NCI-H2196 treated with DMSO at 0.1 percent for 48 hours (cell line): ENCODE results near the gene EIF5.

Source experiments
- DNase-seq: peaks from one replicate; lab custom pipeline; 2025; ENCODE audit not compliant: unreplicated experiment; lab: John Stamatoyannopoulos, UW

The EIF5 gene

GRCh38 chr14:103333754-103334643, at the start of gene EIF5:
TSS of gene EIF5 (plus strand) at chr14:103334237. CDS start at chr14:103335861, 1,624 bp downstream.
- peak; percentile 79 for DNase-seq

DNA sequence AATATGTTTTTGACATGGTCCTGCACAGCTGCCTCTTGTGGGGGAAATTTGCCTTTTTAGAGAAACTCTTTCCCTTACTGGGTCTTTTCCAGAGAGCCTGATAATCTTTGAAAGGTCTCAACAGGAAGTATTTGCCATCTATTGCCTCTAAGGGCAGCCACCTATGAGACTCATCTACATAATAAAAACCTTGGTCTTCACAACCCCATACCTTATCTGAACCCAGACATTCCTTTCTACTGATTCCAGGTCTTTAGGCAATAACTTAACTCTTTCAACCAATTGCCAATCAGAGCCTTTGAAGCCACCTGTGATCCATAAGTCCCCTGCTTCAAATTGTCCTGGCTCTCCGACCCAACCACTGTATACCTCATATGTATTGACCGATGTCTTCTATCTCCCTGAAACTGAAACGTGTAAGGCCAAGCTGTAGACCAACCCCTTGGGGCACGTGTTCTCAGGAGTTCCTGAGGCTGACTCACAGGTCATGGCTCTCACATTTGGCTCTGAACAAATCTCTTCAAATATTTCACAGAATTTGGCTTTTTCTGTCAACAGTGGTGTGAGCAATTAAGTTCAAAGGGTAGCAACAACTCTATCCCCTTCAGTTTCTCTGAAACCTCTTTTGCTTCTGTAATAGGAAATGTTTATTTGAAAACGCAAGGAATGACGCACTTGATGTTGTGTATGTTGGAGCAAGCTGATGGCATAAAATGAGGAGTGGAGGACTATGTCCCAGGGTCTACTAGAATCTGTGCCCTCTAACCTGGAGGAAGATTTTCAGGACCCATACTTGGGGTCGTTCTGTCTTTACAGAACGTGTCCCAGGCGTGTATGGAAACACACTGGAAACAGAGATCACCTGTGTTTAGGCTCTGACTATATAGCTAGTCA, 49.2 kb upstream of the EIF5 start:
- no peak for DNase-seq

DNA sequence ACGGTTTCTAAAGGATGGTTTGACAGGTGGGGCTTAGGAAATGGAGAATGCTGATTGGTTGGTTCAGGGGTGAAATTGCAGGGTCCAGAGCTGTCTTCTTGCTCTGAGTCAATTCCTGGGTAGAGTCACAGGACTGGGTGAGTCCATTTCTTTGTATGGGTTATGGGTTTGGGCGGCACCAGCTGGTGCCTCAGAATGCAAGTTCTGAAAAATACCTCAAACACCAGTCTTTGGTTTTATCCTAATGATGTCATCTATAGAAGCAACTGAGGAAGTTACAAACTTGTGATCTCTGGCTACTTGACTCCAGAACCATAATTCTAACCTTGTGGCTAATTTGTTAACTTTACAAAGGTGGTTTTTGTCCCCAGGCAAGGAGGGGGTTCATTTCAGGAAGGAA, 47.6 kb upstream of the EIF5 start:
- DNase-seq = no peak

DNA sequence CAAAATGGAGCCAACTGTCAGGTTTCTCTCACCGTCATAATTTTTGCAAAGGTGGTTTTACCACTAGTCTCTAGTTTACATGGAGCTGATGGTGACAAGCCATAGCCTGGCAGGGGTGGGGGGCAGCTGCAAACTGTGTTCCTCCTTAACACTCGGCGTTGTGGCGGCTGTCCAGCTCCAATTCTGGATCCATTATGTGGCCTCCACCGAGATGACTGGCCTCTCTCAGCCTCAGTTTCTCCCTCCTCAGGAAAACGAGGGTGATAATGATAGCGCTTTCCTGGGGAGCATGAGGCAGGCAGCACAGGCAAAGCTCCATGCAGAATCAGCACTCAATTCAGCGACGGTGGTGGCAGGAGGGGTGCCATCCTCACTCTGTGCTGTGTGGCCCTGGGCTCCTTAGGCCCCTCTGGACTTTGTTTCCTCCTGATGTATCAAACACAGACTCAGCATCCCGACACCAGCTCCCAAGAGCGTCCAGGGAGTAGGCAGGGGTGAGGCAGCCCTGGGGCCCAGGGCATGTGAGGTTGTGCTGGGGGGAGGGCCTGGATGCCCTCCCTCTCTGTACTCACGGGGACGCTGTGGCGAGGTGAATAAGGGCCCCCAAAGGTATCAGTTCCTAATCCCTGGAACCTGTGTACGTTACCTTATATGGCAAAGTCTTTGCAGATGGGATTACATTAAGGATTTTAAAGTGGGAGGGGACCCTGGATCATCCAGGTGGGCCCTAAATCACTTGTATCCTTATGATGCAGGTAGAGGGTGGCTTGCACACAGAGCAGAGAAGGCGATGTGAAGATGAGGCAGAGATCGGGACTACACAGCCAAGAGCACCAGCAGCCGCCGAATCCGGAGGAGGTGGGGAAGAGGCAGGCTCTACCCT, 46.8 kb upstream of the EIF5 start:
- DNase-seq = no peak

DNA sequence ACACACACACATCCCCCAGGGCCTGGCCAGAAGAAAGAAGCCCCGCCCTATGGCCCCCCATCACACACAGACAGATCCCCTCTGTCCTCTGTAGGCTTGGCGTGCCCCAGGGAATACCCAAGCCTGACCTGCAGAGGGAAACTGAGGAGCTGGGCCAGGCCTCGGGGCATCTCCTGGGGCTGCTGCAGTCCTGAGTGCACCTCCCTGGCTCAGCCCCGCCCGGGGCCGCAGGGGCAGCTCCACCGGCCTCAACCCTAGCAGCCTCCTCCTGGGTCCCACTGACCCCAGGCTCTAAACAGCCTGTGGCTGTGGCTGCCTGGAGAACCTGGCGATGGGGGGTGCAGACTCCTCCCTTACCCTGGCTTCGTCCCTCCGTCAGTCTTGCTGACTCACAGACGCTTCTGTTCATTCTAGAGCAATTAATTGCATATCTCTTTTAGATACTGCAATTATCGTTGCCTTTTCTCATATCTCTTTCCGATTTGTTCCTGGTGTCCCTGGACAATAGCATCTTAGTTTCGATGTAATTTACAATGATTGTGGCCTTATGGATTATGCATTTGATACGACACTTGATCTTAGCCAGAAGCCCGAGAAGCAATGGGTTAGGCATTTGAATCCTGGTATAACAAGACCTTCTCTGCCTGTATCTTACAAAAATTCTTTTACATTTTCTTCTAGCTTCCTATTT, 45.8 kb upstream of the EIF5 start:
- DNase-seq = no peak

- no peak for DNase-seq
These were observed 44.0 kb upstream of the EIF5 start for GRCh38 chr14:103290056-103290455.

- no peak for DNase-seq
These were observed 43.5 kb upstream of the EIF5 start for GRCh38 chr14:103290494-103290893.

DNA sequence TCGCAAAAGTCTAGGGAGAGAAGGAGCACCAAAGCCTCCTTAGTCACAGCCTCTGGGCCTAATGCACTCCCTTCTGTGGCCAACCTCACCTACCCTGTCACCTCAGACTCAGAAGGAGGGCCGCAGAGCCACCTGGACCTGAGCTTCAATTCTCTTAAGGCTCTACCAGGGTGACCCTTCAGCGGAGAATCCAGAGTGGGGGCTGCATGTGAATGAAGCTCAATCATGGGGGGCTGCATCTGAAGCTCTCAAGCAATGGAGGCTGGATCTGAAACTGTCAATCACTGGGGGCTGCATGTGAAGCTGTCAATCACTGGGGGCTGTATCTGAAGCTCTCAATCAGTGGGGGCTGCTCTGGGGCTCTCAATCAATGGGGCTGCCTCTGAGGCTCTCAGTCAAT, 43.1 kb upstream of the EIF5 start:
- DNase-seq = no peak

DNA sequence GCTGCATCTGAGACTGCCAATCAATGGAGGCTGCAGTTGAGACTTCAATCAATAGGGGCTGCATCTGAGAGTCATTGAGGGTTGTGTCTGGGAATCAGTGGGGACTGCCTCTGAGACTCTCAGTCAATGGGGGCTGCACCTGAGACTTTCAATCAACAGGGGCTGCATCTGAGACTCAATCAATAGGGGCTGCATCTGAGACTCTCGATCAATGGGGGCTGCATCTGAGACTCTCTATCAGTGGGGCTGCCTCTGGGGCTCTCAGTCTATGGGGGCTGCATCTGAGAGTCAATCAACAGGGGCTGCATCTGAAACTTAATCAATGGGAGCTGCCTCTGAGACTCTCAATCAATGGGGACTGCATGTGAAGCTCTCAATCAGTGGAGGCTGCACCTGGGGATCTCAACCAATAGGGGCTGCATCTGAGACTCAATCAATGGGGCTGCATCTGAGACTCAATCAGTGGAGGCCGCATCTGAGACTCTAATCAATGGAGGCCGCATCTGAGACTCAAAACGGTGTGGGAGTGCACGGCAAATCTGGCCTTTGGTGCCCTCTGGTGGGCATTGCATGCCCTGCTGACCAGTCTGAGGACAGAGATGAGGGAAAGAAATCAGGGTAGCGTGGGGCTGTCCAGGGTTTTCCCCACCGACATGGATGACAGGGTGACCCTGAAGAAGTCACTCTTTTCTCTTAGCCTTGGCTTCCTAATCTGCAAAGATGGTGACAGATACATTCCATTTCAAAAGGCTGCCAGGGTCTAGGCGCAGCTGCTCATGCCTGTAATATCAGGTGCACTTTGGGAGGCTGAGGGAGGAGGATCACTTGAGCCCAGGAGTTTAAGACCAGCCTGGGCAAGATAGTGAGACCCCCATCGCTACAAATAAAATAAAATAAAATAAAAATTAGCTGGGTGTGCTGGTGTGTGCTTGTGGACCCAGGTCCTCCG, 41.3 kb upstream of the EIF5 start:
- peak; percentile 4 for DNase-seq

DNA sequence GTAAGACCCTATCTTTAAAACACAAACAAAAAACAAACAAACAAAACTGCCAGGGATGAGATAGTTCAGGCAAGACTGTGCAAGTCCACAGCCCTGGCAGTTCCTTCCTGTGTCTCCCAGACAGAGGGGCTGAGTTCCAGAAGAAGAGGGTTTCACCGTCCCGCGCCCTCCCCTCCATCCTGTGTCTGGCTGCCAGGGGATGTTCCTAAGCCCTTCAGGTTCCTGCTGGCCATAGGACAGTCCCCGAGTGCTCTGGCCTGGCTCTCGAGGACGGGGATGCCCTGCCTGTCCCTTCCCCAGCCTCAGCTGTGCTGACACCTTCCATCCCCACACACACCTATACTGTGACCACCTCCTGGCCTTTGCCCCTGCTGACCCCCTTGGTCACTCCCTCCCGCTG, 40.6 kb upstream of the EIF5 start:
- no peak for DNase-seq

GRCh38 chr14:103294091-103294490, 39.9 kb upstream of the EIF5 start:
- no peak for DNase-seq

GRCh38 chr14:103296007-103296406, 38.0 kb upstream of the EIF5 start:
- no peak for DNase-seq

DNA sequence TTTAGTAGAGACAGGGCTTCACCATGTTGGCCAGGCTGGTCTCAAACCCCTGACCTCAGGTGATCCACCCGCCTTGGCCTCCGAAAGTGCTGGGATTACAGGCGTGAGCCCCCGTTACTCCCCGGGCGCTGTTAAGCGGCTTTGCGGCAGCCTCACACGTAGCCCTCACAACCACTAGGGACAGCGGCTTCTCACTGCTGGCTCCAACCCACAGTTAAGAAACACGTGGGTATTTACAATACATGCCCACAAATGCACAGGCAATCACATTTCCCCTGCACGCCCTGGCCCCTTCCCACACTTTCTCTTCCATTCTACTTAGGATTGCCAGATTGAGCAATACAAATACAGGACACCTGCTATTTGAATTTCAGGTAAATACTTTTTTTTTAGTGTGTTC, 37.0 kb upstream of the EIF5 start:
- no peak for DNase-seq

DNA sequence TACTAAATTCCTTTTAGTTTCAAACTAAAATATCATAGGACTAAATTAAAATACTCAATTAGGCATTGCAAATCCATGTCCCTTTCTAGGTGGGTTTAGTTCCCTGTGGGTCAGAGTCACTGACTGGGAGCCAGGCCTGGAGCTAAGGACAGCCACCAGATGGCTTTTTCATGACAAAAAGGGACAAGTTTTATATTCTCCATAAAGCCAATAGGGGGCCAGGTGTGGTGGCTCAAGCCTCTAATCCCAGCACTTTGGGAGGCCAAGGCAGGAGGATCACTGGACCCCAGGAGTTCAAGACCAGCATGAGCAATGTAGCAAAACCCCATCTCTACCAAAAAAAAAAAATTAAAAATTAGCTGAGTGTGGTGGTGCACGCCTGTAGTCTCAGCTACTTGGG, 35.4 kb upstream of the EIF5 start:
- no peak for DNase-seq

GRCh38 chr14:103301512-103302354, 32.3 kb upstream of the EIF5 start:
- DNase-seq = no peak

DNA sequence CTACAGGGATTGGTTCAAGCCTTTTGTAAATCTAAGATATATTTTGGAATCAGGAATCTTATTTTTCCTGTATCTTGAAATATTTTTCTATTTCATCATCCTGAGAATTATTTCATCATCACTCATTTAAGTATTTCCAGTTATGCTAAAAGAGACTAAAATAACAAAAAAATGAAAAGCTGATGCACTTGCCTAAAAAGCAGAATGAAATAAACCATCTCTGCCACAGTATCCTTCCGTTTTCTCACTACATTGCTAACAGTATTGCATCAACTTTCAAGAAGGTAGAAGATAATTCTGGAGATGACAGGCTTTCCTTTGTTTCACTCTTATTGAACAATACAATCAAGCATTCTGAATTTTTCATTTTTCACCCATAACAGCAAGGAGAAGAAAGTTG, 31.1 kb upstream of the EIF5 start:
- no peak for DNase-seq

GRCh38 chr14:103304706-103305105, 29.3 kb upstream of the EIF5 start:
- no peak for DNase-seq
